Embryonic facial prominence (tissue), 1 donor: ENCODE measurements around the gene OR6B3.

Source experiments
- DNase-seq: peaks from one replicate; pipeline ENCODE4 v3.0.0-alpha.2; 2016; ENCODE audit errors: extremely low spot score

Gene OR6B3

GRCh38 chr2:240053173-240054155, at the start of gene OR6B3:
TSS of gene OR6B3 (minus strand) at chr2:240053521.
- DNase-seq = no peak

- no peak for DNase-seq
Measured at GRCh38 chr2:240098349-240098748, 45.0 kb upstream of the OR6B3 start.

- DNase-seq = no peak
Measured at GRCh38 chr2:240095556-240096523, 42.5 kb upstream of the OR6B3 start.

GRCh38 chr2:240089306-240089705, 36.0 kb upstream of the OR6B3 start:
- no peak for DNase-seq

- DNase-seq = no peak
Measured at GRCh38 chr2:240086563-240086962, 33.2 kb upstream of the OR6B3 start.

- no peak for DNase-seq
Measured at GRCh38 chr2:240078631-240079030, 25.3 kb upstream of the OR6B3 start.

GRCh38 chr2:240077442-240077841, 24.1 kb upstream of the OR6B3 start:
- no peak for DNase-seq

- no peak for DNase-seq
Measured at GRCh38 chr2:240074545-240074944, 21.2 kb upstream of the OR6B3 start.

- DNase-seq = no peak
Measured at GRCh38 chr2:240070907-240071306, 17.6 kb upstream of the OR6B3 start.

GRCh38 chr2:240069829-240070228, 16.5 kb upstream of the OR6B3 start:
- no peak for DNase-seq

GRCh38 chr2:240068193-240068592, 14.9 kb upstream of the OR6B3 start:
- no peak for DNase-seq

GRCh38 chr2:240066489-240066888, 13.2 kb upstream of the OR6B3 start:
- DNase-seq = no peak

GRCh38 chr2:240064898-240065297, 11.6 kb upstream of the OR6B3 start:
- DNase-seq = no peak

GRCh38 chr2:240060977-240061591, 7.8 kb upstream of the OR6B3 start:
- no peak for DNase-seq

GRCh38 chr2:240056678-240057077, 3.4 kb upstream of the OR6B3 start:
- DNase-seq = no peak

GRCh38 chr2:240055177-240055917, 2.0 kb upstream of the OR6B3 start:
- no peak for DNase-seq

- no peak for DNase-seq
Measured at GRCh38 chr2:240052524-240052923, 797 bp downstream of the OR6B3 start.

GRCh38 chr2:240051697-240052096, 1.6 kb downstream of the OR6B3 start:
- no peak for DNase-seq

GRCh38 chr2:240050278-240050677, 3.0 kb downstream of the OR6B3 start:
- DNase-seq = no peak

- DNase-seq = no peak
Measured at GRCh38 chr2:240048237-240048636, 5.1 kb downstream of the OR6B3 start.

- DNase-seq = no peak
Measured at GRCh38 chr2:240045098-240045497, 8.2 kb downstream of the OR6B3 start.
